HepG2 (cell line): ENCODE data around the gene SLC17A9. TPM values are rescaled to one million over a fixed set of nuclear protein-coding genes. Genes with fewer than 3 reads are reported as not detected.

ENCODE experiments used
- ATAC-seq: fragments of 200-7000 bp; cut with Tn5 transposase; 3 replicates; pipeline ENCODE4 v1.9.1; 2020; ENCODE audit warnings: mild to moderate bottlenecking, moderate library complexity
- BruUV-seq: library from RNA; stranded (reverse); fragments of 400-500 nt; replicated peaks from 2 replicates; lab custom pipeline; 2021; lab: Mats Ljungman, UMichigan
- CTCF ChIA-PET: fragments of 300-600 bp; formaldehyde crosslinking; extraction: SDS; loops from one replicate; lab custom pipeline; 2021; ENCODE audit warnings: low total read pairs, inconsistent platforms, low intra/inter-chr PET ratio; lab: Yijun Ruan, JAX
- POLR2A ChIA-PET: fragments of 350-600 bp; sonication (Branson Sonifier 250); formaldehyde crosslinking; loops from one replicate; lab custom pipeline; 2020; ENCODE audit warnings: antibody characterized with exemption, inconsistent platforms; lab: Yijun Ruan, JAX
- DNase-seq: peaks from one replicate; pipeline ENCODE4 v3.0.0-alpha.2; 2015; ENCODE audit warnings: low spot score
- FAIRE-seq: peaks from 3 replicates; lab custom pipeline; 2011; peaks lifted over from hg19 to GRCh38; lab: Jason Lieb, UNC
- H2AFZ ChIP-seq: one replicate; pipeline ENCODE4 v1.6.1; 2011; ENCODE audit warnings: low read length, inconsistent platforms
- H3K27ac ChIP-seq: fragments of 300-600 bp; 3 replicates; pipeline ENCODE4 v1.8.0; 2011; ENCODE audit warnings: mixed run types, mild to moderate bottlenecking, mixed read lengths, low read length, inconsistent platforms; ENCODE audit not compliant: insufficient read depth; ENCODE audit errors: extremely low read length
- H3K27me3 ChIP-seq, 2 experiments: fragments of 200-600 bp in 1 of 2; 2 replicates in 1 of 2; 3 replicates in 1 of 2; pipeline versions ENCODE4 v1.6.0 to v1.8.0; 2011; ENCODE audit warnings: low read length in 2 of 2, mild to moderate bottlenecking in 2 of 2, moderate library complexity in 2 of 2, inconsistent platforms in 1 of 2; ENCODE audit not compliant: insufficient read depth in 2 of 2, control insufficient read depth in 1 of 2
- H3K36me3 ChIP-seq, 2 experiments: fragments of 200-600 bp in 1 of 2; replicated peaks in 1 of 2; 2 replicates in 1 of 2; 3 replicates in 1 of 2; pipeline versions ENCODE4 v1.5.1 to v1.8.0; 2011; ENCODE audit warnings: low read length in 2 of 2, inconsistent platforms in 1 of 2; ENCODE audit not compliant: insufficient read depth in 2 of 2, control insufficient read depth in 1 of 2
- H3K4me1 ChIP-seq: 2 replicates; pipeline ENCODE4 v1.5.1; 2012; ENCODE audit warnings: low read length, inconsistent platforms; ENCODE audit not compliant: insufficient read depth
- H3K4me2 ChIP-seq: 2 replicates; pipeline ENCODE4 v1.6.0; 2011; ENCODE audit warnings: low read depth, low read length, inconsistent platforms
- H3K4me3 ChIP-seq, 3 experiments: fragments of 200-600 bp in 1 of 3; sonication (generic), shearing (Covaris generic) in 1 of 3; replicated peaks in 1 of 3; 2 replicates each; pipeline ENCODE4 v1.5.1; 2011 to 2016; ENCODE audit warnings: low read length in 3 of 3, inconsistent platforms in 2 of 3, low read depth in 2 of 3, mild to moderate bottlenecking in 2 of 3, control low read depth in 1 of 3, mixed read lengths in 1 of 3; ENCODE audit not compliant: insufficient read depth in 1 of 3
- H3K79me2 ChIP-seq: one replicate; pipeline ENCODE4 v1.6.1; 2011; ENCODE audit warnings: low read length, inconsistent platforms; ENCODE audit not compliant: insufficient read depth
- H3K9ac ChIP-seq: 2 replicates; pipeline ENCODE4 v1.6.0; 2011; ENCODE audit warnings: mild to moderate bottlenecking, low read depth, low read length, inconsistent platforms; ENCODE audit not compliant: insufficient read depth
- H3K9me3 ChIP-seq: 2 replicates; pipeline ENCODE4 v1.5.1; 2012; ENCODE audit warnings: mild to moderate bottlenecking, low read length
- H4K20me1 ChIP-seq: 2 replicates; pipeline ENCODE4 v1.6.0; 2011; ENCODE audit warnings: inconsistent platforms, mild to moderate bottlenecking, low read length, moderate library complexity; ENCODE audit not compliant: insufficient read depth
- ASH2L ChIP-seq: fragments of 300-600, 200-600 bp; sonication (generic); IDR thresholded peaks from 2 replicates; pipeline ENCODE4 v1.7.0; 2017; ENCODE audit warnings: low read depth, mild to moderate bottlenecking, moderate library complexity, mixed read lengths, low read length; ENCODE audit not compliant: insufficient read length
- IKZF4 ChIP-seq: sonication (generic); formaldehyde crosslinking; IDR thresholded peaks from 2 replicates; pipeline ENCODE4 v1.5.1; 2020; ENCODE audit warnings: borderline replicate concordance, mild to moderate bottlenecking, low read depth, missing genetic modification reagents; ENCODE audit errors: not compliant biosample characterization
- PCBP1 ChIP-seq: fragments of 200-400 bp; formaldehyde crosslinking; IDR thresholded peaks from 2 replicates; pipeline ENCODE4 v1.6.1; 2017; ENCODE audit warnings: mild to moderate bottlenecking, low read depth, low read length, borderline replicate concordance
- POLR2A ChIP-seq, 2 experiments: IDR thresholded peaks; 2 replicates each; pipeline ENCODE4 v1.6.1; 2011; ENCODE audit warnings: low read depth in 2 of 2, low read length in 2 of 2, mild to moderate bottlenecking in 1 of 2, moderate library complexity in 1 of 2; ENCODE audit not compliant: insufficient read depth in 1 of 2
- PTBP1 ChIP-seq: fragments of 200-400 bp; formaldehyde crosslinking; IDR thresholded peaks from 2 replicates; pipeline ENCODE4 v1.6.1; 2018; ENCODE audit warnings: low read length, low read depth; ENCODE audit not compliant: poor library complexity, severe bottlenecking
- RFX1 ChIP-seq: fragments of 450-650 bp; IDR thresholded peaks from 2 replicates; pipeline ENCODE4 v1.6.1; 2017
- RXRB ChIP-seq: IDR thresholded peaks from 2 replicates; pipeline ENCODE4 v1.6.1; 2016; ENCODE audit warnings: borderline replicate concordance, missing genetic modification reagents, missing compliant biosample characterization
- SMAD9 ChIP-seq: sonication (generic); formaldehyde crosslinking; IDR thresholded peaks from 2 replicates; pipeline ENCODE4 v1.5.1; 2020; ENCODE audit warnings: mild to moderate bottlenecking, missing genetic modification reagents
- SOX6 ChIP-seq, 2 experiments: fragments of 450-650 bp in 1 of 2; sonication (generic) in 1 of 2; formaldehyde crosslinking in 1 of 2; IDR thresholded peaks; 2 replicates each; pipeline versions ENCODE4 v1.4.0 to v1.6.1; 2017 to 2020; ENCODE audit warnings: antibody characterized with exemption in 1 of 2, mild to moderate bottlenecking in 1 of 2, missing genetic modification reagents in 1 of 2
- SPEN ChIP-seq: sonication (generic); formaldehyde crosslinking; IDR thresholded peaks from 2 replicates; pipeline ENCODE4 v1.5.1; 2020; ENCODE audit warnings: low read depth, mild to moderate bottlenecking, missing genetic modification reagents
- TGIF2 ChIP-seq: IDR thresholded peaks from 2 replicates; pipeline ENCODE4 v1.6.1; 2016; ENCODE audit warnings: control low read depth, missing compliant biosample characterization
- ZKSCAN5 ChIP-seq: sonication (generic); formaldehyde crosslinking; IDR thresholded peaks from 2 replicates; pipeline ENCODE4 v1.5.1; 2020; ENCODE audit warnings: mild to moderate bottlenecking, missing genetic modification reagents
- ZMYM3 ChIP-seq: sonication (generic); formaldehyde crosslinking; IDR thresholded peaks from 2 replicates; pipeline ENCODE4 v1.5.1; 2020; ENCODE audit warnings: mild to moderate bottlenecking, missing genetic modification reagents
- ZNF138 ChIP-seq: sonication (generic); formaldehyde crosslinking; IDR thresholded peaks from 2 replicates; pipeline ENCODE4 v1.5.0; 2020; ENCODE audit warnings: mild to moderate bottlenecking, low read depth, missing genetic modification reagents
- ZNF263 ChIP-seq: sonication (generic); formaldehyde crosslinking; IDR thresholded peaks from 2 replicates; pipeline ENCODE4 v1.4.0; 2020; ENCODE audit warnings: missing genetic modification reagents
- ZNF275 ChIP-seq: sonication (generic); formaldehyde crosslinking; IDR thresholded peaks from 2 replicates; pipeline ENCODE4 v1.8.0; 2022; ENCODE audit warnings: missing genetic modification reagents, mild to moderate bottlenecking, inconsistent platforms, borderline replicate concordance
- ZNF784 ChIP-seq: sonication (generic); formaldehyde crosslinking; IDR thresholded peaks from 2 replicates; pipeline ENCODE4 v1.5.1; 2020; ENCODE audit warnings: missing genetic modification reagents, mild to moderate bottlenecking, borderline replicate concordance
- WGBS: methylation state at CpG from one replicate; pipeline ENCODE4 v1.1.6; 2017; ENCODE audit warnings: low lambda C conversion rate; 5-methylcytosine and 5-hydroxymethylcytosine counted together
- in situ Hi-C: cut with HindIII; loops from 2 replicates; pipeline ENCODE4 v1.10.0; 2017; ENCODE audit warnings: low pct_unique_long_range_greater_than_20kb; ENCODE audit not compliant: extremely low pct_ligation_motif_present
- intact Hi-C: fragments of 100-400 bp; cut with micrococcal nuclease; formaldehyde crosslinking; loops from one replicate; pipeline ENCODE4 v1.10.0; 2022; ENCODE audit not compliant: unreplicated experiment
- polyA plus RNA-seq, 8 experiments: library from polyadenylated mRNA; depleted of rRNA in 3 of 8; stranded (reverse) in 7 of 8; unstranded in 1 of 8; fragments of >200 nt; fragmentation: Illumina TruSeq in 4 of 8; extraction: Trizol in 4 of 8; gene quantifications; 2 replicates each; pipeline versions ENCODE4 v1.2.1 to v1.2.3, GENCODE V29; 2011 to 2016; ENCODE audit warnings: low read depth in 4 of 8, missing spikeins in 1 of 8, mixed read lengths in 1 of 8; ENCODE audit not compliant: insufficient read depth in 1 of 8
- total RNA-seq, 5 experiments: library from RNA; depleted of rRNA; stranded (reverse); fragments of >200 nt; fragmentation: Illumina TruSeq; extraction: Trizol; gene quantifications; 2 replicates each; pipeline ENCODE4 v1.2.3, GENCODE V29; 2016; ENCODE audit warnings: low read depth in 1 of 5
- TF ChIP-seq, protein P1 (sequence below): IDR thresholded peaks from 2 replicates; pipeline ENCODE4 v1.6.1; 2016; ENCODE audit warnings: low read depth, control low read depth
- TF ChIP-seq, protein P2 (sequence below): sonication (generic); formaldehyde crosslinking; IDR thresholded peaks from 2 replicates; pipeline ENCODE4 v1.9.0; 2022; ENCODE audit warnings: missing genetic modification reagents, mild to moderate bottlenecking, borderline replicate concordance

Gene SLC17A9
- total and polyA plus RNA-seq, 2 of the 13 experiments (the other 11 are each of a cell fraction or from before 2014, with no cell fraction given): 110 to 191 TPM

- Histone ChIP-seq H2AFZ (no peak overlapping the region), H3K79me2 (peaks cover 100% of the 10 kb centered on the region), H3K9ac (peak overlapping the region; percentile 53), H3K4me3 (peak overlapping the region in 1 of 3 experiments; percentile 4; a peak in 1 of 6 replicates), H4K20me1 (peaks cover 86% of the 10 kb centered on the region), H3K36me3 (peaks cover 34 to 37% of the 10 kb centered on the region in 2 experiments), H3K4me2 (peak overlapping the region; percentile 74), H3K27ac (peak overlapping the region; percentile 93), H3K4me1 (peaks cover 75% of the 10 kb centered on the region), H3K27me3 (no peaks in the 10 kb centered on the region), H3K9me3 (no peaks in the 10 kb centered on the region)
- DNase-seq (peak; percentile 77), FAIRE-seq (no peak), ATAC-seq (peak; percentile 46)
- 65% methylated on average over 8 of the region's 8 CpGs for whole genome bisulfite sequencing
- in situ Hi-C loops: no loop called here
- CTCF ChIA-PET: no interaction called here
- POLR2A ChIA-PET: interaction anchor here (0.7 to 6.3 kb wide), 7 partner anchors 9 to 92 kb away, joined by 3 to 54 read pairs (median 6); partner anchors contain the start of genes DIDO1, GID8 and SLC17A9
- BruUV-seq: no TSS peak
- intact Hi-C loops: no loop called here
- peak; percentile 85 for TF ChIP-seq RFX1
- TF ChIP-seq TGIF2 (CRISPR knock-in tag): 0 out of 2 replicates have a peak, but pooled peaks have one; percentile 33
- 0 out of 2 replicates have a peak, but pooled peaks have one; percentile 9 for TF ChIP-seq RXRB (CRISPR knock-in tag)
- peak; percentile 39; the same call in 1 of the 2 replicates for TF ChIP-seq ZNF784 (CRISPR knock-in tag)
- TF ChIP-seq, protein P1, sequence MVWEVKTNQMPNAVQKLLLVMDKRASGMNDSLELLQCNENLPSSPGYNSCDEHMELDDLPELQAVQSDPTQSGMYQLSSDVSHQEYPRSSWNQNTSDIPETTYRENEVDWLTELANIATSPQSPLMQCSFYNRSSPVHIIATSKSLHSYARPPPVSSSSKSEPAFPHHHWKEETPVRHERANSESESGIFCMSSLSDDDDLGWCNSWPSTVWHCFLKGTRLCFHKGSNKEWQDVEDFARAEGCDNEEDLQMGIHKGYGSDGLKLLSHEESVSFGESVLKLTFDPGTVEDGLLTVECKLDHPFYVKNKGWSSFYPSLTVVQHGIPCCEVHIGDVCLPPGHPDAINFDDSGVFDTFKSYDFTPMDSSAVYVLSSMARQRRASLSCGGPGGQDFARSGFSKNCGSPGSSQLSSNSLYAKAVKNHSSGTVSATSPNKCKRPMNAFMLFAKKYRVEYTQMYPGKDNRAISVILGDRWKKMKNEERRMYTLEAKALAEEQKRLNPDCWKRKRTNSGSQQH: peak; percentile 47; the same call in 1 of the 2 replicates
- peak; percentile 81 for TF ChIP-seq ZNF263 (CRISPR knock-in tag)
- no peak for TF ChIP-seq SOX6 (IDR thresholded peaks at IDR 0.05)
- TF ChIP-seq SOX6 (CRISPR knock-in tag; IDR thresholded peaks at IDR 0.05): peak; percentile 72
- no peak for TF ChIP-seq ZNF138 (CRISPR knock-in tag)
- TF ChIP-seq, protein P2, sequence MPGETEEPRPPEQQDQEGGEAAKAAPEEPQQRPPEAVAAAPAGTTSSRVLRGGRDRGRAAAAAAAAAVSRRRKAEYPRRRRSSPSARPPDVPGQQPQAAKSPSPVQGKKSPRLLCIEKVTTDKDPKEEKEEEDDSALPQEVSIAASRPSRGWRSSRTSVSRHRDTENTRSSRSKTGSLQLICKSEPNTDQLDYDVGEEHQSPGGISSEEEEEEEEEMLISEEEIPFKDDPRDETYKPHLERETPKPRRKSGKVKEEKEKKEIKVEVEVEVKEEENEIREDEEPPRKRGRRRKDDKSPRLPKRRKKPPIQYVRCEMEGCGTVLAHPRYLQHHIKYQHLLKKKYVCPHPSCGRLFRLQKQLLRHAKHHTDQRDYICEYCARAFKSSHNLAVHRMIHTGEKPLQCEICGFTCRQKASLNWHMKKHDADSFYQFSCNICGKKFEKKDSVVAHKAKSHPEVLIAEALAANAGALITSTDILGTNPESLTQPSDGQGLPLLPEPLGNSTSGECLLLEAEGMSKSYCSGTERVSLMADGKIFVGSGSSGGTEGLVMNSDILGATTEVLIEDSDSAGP (CRISPR knock-in tag): peak; percentile 99
- TF ChIP-seq POLR2A (IDR thresholded peaks at IDR 0.05; ENCODE audit: insufficient read depth in 1 of 2, low read depth in 2 of 2, low read length in 2 of 2): peak; percentile 16 to 81; a peak in 2 of 4 replicates
- TF ChIP-seq ZKSCAN5: 0 out of 2 replicates have a peak, but pooled peaks have one; percentile 28
- TF ChIP-seq IKZF4 (CRISPR knock-in tag): peak; percentile 58
- no peak for TF ChIP-seq PCBP1
- TF ChIP-seq SMAD9 (CRISPR knock-in tag): no peak
- 0 out of 2 replicates have a peak, but pooled peaks have one; percentile 11 for TF ChIP-seq SPEN (CRISPR knock-in tag)
- no peak for TF ChIP-seq PTBP1
- TF ChIP-seq ZMYM3 (CRISPR knock-in tag): peak; percentile 75; the same call in 1 of the 2 replicates
- TF ChIP-seq ASH2L: peak; percentile 31
- no peak for TF ChIP-seq ZNF275
Measured at GRCh38 chr20:62914970-62915457, 37.5 kb upstream of the SLC17A9 start.
